GM21367 (cell line): ENCODE data around the gene SHANK2.
"Not testable (repeated sequence)": the region's sequence is repeated elsewhere in the genome, so short reads cannot be mapped to it uniquely, and the experiment has no call there.

Experiments used
- ATAC-seq: cut with Tn5 transposase; IDR thresholded peaks from one replicate; pipeline ENCODE4 v1.9.1; 2021; ENCODE audit not compliant: unreplicated experiment

SHANK2 gene

GRCh38 chr11:71245601-71246391 lies 6.6 kb downstream of the SHANK2 start:
- no peak for ATAC-seq

- no peak for ATAC-seq
Observed at GRCh38 chr11:71244116-71244810, 8.1 kb downstream of the SHANK2 start.

- no peak for ATAC-seq
Observed at GRCh38 chr11:71242391-71242790, 10.0 kb downstream of the SHANK2 start.

- ATAC-seq = no peak
Observed at GRCh38 chr11:71241721-71242259, 10.6 kb downstream of the SHANK2 start.

- no peak for ATAC-seq
Observed at GRCh38 chr11:71240865-71241691, 11.3 kb downstream of the SHANK2 start.

GRCh38 chr11:71240061-71240690 lies 12.2 kb downstream of the SHANK2 start:
- no peak for ATAC-seq

GRCh38 chr11:71239581-71239980 lies 12.8 kb downstream of the SHANK2 start:
- ATAC-seq = no peak

GRCh38 chr11:71238941-71239340 lies 13.4 kb downstream of the SHANK2 start:
- no peak for ATAC-seq

GRCh38 chr11:71238285-71238875 lies 14.0 kb downstream of the SHANK2 start:
- ATAC-seq = no peak

- ATAC-seq = no peak
Observed at GRCh38 chr11:71237853-71238252, 14.5 kb downstream of the SHANK2 start.

GRCh38 chr11:71236836-71237475 lies 15.4 kb downstream of the SHANK2 start:
- no peak for ATAC-seq

GRCh38 chr11:71235719-71236118 lies 16.7 kb downstream of the SHANK2 start:
- ATAC-seq = no peak

- ATAC-seq = not testable (repeated sequence)
Observed at GRCh38 chr11:71233896-71234852, 18.2 kb downstream of the SHANK2 start.

GRCh38 chr11:71232364-71232763 lies 20.0 kb downstream of the SHANK2 start:
- ATAC-seq = no peak

- no peak for ATAC-seq
Observed at GRCh38 chr11:71228961-71229360, 23.4 kb downstream of the SHANK2 start.

- no peak for ATAC-seq
Observed at GRCh38 chr11:71227058-71227659, 25.2 kb downstream of the SHANK2 start.

GRCh38 chr11:71223671-71224660 lies 28.4 kb downstream of the SHANK2 start:
- ATAC-seq = no peak
